Measurements from ENCODE around the gene COL1A2.

COL1A2 gene

DNA sequence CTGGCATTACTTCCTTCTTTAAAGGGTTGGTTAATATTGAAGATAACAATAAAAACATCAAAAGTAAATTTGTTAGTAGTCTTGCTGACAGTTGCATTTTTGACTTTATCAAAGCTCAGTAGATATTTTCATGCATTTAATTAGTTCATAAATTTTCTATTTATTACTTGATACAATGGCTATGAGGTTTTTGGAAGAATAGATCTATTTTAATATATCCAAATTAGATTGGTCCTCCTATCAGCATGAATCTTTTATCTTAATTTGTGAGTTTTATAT, 16.4 kb downstream of the COL1A2 start:
- no peak for DNase-seq

DNA sequence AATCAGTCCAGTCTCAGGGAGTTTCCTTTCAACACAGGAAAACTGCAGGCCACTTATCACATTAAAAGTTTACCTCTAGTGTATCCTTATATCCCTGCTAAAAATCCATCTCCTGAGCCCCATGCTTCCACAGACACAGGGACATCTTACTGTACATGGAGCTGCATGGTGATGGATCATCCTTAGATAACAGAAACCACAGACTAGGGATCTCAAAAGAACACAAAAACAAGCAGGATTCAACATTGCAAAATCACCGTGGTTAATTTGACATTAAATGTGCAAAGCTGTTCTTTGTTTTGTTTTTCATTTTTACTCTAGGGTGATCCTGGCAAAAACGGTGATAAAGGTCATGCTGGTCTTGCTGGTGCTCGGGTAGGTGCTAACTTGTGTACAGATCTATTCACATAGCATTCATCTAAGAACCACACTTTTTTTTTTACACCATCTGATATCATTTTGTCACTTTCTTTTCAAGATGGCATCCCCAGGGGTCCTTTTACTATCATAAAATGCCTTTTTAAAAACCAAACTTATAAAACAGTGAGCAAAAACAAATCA, 18.1 kb downstream of the COL1A2 start:
- DNase-seq = no peak

DNA sequence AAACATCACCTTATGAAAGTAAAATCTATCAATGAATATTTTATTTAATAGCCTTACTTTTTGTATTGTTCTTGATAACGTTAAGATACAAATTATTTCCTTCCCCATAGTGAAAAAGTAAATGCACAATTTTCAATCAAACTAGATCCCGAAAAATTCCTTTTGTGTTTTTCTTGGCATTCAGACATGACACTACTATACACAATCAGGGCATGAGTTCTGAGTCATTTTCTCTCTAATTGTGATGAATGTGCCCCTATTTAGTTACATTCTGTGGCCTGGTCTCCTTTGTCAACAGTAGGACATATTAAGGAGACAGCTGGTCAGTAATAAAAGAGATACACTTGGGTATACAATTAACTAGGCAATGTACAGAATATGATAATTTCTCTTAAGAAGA, 19.8 kb downstream of the COL1A2 start:
- no peak for DNase-seq

DNA sequence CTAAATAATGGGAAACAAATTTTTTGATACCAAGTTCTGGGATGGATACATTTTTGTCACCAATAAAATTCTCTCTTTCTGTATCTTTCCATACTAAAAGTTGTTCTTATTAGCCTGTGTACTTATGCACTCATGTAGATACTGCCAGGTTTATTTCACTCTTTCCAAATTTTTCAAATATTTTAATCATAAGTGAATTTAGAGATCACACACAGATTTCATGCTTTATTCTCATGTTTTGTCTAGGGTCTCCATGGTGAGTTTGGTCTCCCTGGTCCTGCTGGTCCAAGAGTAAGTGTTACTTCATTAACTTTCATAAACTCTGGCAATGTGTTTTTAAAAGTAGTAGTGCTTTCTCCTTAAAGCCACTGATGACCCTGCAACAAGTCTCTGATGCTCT, 20.3 kb downstream of the COL1A2 start:
- no peak for DNase-seq

DNA sequence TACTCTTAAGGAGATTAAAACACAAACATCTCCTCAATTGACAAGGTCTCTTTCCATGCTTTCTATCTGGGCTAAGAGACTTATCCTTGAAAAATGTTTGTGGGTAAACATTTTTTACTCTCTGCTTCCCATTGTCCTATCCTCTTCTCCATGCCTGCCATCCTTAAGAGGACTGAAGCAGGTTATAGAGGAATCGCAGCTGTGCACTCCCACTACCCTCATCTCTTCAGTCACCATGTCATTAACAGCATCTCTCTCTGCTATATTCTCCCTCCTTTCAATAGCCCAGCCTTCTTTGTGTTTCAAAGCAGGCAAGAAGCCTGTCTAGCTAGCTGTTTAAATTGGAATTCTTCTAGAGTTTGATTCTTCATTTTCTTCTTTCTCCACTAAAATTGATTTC, 22.6 kb downstream of the COL1A2 start:
- no peak for DNase-seq

DNA sequence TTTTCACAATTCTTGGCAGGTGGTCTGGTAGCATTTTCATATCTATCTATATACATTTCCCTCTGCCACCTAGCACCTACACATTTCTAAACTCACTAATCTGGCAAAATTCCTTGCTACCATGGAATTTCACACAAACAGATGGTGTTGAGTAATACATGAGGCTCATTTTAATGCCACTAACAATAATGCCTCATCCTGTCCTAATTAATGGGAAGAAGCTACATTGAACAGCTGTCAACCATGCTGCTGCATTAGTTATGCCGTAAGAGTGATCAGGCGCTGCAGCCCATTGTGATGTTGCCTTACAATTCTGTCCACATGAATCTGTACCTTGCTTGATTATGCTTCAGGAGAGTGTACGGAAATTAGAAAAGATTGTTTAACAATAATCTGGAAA, 23.2 kb downstream of the COL1A2 start:
- DNase-seq = no peak

DNA sequence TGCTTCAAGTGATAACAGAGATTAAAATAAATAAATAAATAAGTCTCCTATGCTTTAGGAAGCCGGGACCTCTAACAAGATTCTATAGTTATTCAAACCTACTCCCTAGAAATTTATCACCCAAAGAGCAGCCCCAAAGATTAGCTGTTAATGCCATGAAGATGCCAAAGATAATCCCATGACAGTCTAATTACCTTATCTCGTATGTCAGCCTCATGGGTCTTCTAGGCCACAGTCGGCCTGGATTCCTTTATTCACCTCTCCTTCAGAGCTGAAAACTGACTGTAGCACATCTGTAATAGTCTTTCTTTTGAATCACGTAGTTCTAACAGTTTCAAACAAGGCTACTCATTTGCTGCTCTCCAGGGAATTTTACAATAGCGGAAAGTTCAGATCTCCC, 24.2 kb downstream of the COL1A2 start:
- no peak for DNase-seq

DNA sequence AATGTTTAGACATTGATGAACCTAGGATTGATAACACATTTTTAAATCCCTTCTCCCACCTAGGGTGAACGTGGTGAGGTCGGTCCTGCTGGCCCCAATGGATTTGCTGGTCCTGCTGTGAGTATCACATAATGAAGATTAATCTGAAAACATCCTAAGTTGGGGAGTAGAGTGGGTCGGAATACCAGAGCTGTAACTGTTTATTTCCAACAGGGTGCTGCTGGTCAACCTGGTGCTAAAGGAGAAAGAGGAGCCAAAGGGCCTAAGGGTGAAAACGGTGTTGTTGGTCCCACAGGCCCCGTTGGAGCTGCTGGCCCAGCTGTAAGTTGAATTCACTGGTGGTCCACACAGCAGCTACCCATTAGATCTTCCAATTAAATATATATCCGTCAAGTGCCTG, 25.6 kb downstream of the COL1A2 start:
- no peak for DNase-seq

DNA sequence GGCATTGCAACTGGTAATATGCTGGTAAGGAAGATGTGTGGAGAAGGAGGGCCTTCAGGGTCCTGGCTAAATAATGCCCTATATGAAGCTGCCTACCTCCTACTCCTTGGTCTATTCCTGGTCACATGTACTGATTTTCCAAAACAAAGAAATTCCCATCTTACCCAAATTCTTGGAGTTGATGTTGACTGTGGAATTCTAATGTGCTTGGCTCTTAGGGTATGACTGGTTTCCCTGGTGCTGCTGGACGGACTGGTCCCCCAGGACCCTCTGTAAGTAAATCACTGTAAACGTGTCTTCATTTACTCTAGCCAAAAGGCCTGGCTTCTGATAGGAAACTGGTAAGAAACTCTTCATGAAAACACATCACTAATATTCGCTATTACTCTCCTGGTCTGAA, 27.0 kb downstream of the COL1A2 start:
- no peak for DNase-seq

DNA sequence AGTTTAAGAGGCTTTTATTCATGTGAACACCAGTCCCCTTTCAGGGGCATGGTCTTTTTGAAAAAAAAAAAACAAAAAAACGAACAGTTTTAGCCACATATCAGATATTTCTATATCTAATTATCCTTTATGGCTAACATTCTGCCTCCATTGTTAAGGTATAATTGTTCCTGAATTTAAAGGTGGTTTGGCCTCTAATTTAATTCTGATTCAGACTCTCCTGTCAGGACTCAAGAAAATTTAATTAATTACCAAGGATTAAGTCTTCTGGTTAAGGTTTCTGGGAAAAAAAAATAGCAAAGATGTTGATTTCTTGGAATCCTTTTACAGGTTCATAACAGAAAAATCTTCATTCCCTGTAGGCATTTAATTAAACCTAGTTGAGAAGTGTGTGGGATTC, 27.4 kb downstream of the COL1A2 start:
- DNase-seq = no peak

DNA sequence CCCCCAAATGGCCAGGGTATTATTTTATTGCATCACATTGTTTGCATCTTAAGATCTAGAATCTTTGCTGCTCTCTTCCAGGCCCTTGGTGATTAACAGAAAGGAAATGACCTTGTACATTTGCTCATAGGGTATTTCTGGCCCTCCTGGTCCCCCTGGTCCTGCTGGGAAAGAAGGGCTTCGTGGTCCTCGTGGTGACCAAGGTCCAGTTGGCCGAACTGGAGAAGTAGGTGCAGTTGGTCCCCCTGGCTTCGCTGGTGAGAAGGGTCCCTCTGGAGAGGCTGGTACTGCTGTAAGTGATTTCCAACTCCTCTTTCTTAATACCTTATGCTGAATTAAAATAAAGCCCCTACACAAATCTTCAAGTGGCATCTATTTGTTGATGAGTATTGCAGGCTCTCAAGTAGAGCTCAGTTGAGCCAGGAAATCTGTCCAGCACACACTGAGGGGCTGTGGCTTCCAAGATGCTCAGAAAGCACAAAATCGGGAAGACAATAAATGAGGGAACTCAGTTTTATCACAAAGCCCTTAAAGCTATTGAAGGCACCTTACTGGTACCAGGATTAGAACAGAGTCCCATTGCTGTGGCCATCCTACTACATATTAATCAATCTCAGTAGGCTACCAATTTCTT, 28.2 kb downstream of the COL1A2 start:
- DNase-seq = no peak

DNA sequence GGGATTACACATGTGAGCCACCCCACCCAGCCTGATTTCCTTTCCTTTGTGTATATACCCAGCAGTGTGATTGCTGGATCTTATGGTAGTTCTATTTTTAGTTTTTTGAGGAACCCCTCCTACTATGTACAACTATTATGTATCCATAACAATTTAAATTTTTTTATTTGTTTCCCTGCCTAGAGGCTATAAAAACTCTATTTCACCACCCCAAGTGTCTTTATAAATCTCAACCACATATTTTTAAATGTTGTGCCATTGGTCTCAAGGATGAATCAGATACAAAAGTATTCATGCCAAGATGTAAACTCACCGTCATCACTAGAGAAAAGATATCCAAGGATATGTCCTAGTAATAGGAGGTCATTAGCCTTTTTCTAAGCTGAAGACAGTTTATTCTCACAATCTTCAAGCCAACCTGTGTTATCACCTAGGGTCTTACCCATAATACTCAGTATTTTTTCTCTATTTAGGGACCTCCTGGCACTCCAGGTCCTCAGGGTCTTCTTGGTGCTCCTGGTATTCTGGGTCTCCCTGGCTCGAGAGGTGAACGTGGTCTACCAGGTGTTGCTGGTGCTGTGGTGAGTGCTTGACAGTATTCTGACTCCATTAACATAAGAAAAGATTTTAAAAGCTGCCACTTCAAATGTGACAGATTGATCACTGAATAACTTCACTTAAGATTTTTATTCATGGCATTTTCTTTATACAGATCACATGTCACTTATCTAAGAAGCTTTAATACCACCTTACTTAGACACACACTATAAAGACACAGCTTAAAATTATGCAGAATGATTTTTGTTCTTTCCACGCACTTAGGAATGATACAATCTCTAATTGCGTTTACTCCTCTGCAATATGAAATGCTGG, 29.4 kb downstream of the COL1A2 start:
- no peak for DNase-seq

DNA sequence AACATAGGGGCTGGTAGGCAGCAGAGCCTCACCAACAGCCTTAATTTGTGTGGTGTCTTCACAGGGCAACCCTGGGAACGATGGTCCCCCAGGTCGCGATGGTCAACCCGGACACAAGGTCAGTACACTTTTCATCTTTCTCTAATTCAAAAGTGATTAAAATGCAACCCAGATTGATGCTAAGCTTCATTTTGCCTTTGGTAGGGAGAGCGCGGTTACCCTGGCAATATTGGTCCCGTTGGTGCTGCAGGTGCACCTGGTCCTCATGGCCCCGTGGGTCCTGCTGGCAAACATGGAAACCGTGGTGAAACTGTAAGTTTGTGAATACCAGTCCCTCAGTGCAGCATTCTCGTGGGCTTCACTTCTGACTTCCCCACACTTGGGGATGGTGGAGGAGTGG, 30.9 kb downstream of the COL1A2 start:
- no peak for DNase-seq

DNA sequence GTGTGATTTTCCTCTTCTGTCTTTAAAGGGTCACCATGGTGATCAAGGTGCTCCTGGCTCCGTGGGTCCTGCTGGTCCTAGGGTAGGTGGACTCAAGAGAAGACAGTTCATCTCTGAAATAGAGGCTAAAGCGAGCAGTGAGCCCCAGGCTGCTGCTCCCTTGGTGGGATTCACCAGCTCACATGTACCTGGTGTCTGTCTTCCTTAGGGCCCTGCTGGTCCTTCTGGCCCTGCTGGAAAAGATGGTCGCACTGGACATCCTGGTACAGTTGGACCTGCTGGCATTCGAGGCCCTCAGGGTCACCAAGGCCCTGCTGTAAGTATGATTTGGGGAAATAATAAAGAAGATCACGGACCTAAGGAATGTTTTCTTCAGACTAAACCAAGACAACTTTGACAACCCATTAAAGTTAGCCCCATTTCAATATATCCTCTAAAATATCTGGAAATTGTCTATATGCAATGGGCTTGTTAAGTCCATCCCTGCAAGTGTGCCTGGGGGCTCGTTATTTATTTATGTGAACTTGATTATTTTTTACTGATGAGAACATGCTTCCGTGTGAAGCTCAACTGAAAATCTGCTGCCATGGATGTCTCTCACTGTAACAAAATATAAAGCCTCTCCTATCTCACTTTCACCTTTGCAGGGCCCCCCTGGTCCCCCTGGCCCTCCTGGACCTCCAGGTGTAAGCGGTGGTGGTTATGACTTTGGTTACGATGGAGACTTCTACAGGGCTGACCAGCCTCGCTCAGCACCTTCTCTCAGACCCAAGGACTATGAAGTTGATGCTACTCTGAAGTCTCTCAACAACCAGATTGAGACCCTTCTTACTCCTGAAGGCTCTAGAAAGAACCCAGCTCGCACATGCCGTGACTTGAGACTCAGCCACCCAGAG, 32.5 kb downstream of the COL1A2 start:
- DNase-seq = no peak

DNA sequence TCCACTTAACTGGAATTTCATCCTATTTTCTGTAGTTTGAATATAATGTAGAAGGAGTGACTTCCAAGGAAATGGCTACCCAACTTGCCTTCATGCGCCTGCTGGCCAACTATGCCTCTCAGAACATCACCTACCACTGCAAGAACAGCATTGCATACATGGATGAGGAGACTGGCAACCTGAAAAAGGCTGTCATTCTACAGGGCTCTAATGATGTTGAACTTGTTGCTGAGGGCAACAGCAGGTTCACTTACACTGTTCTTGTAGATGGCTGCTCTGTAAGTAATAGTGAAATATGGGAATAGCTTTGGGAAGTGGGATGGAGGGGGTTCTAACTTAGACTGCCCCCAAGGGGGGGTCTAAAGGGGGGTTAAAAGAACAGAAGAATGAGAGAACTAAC, 34.5 kb downstream of the COL1A2 start:
- no peak for DNase-seq

DNA sequence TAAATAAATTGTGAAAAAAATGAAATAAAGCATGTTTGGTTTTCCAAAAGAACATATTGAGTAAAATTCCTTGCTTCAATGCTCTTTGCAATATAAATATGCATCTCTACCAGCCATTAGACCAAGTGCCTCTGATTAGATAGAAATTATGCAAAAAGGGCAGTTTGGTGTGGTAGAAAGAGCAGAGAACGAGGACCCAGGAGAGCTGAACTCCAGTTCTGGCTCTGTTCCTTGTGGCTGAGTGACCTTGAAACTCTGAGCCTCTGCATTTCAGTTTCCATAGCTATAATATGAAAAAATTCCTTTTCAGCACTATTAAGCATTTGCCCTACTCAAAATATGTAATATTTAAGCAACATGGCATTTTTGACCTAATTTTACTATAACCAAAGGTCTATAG, 36.5 kb downstream of the COL1A2 start:
- no peak for DNase-seq

DNA sequence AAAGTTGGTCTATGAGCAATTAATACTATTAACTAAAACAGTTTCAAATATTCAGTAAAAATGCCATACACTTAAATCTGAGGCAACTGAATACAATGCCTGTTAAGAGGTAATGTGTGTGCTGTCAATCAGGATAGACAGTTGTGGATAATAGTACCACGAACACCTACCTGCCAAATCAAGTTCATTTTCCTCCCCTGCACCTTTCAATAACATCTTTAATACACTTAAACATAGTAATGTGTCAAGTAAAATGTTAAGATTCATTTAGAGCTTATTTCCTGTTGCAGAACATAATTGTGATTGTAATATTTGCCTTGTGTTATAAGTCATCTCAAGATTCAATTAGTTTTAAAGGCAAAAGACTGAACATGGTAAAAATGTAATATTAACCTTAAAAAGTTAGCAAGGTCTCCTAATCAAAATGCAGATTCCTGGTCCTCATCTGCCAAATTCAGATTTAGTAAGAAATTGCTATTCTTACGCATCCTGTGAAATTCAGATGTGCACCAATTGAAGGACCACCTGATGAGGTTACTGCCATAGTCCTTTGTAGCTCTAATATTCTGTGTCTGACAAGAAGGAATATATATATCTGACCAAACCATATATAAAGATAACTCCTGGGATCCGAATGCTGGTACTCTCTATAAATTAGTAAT, 37.1 kb downstream of the COL1A2 start:
- DNase-seq = no peak

DNA sequence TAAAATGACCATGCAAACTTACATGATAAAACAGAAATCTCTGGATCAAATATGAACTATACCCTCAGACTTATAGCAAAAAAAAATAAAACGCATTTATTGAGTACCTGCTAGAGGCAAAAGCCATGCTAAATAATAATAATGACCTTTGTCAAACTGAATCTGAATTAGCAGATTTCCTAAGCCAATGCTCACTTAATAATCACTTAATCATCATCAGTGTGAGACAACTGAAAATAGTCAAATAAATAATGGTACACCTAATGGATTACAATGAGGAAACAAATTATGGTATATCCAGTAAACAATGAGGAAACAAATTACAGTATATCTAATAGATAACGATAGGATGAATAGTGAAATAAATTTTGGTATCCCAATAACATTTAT, 37.6 kb downstream of the COL1A2 start:
- no peak for DNase-seq

DNA sequence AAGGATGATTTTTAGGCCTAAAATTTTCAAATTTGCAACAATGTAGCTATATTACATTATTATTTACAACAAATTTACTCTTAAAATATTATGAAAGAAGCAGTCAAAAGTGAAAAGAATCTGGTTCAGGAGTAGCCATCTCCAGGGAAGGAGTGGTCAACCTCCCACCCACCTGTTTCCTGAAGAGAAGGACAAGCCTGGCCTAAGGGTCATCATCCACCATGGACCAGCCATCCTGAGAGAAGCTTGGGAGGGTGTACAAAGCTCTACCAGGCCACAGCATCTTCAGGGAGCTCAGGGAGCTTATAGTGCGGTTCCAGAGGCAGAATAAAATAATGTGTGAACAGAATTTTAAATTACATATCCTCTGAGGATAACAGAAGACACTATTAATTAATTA, 38.1 kb downstream of the COL1A2 start:
- DNase-seq = no peak

DNA sequence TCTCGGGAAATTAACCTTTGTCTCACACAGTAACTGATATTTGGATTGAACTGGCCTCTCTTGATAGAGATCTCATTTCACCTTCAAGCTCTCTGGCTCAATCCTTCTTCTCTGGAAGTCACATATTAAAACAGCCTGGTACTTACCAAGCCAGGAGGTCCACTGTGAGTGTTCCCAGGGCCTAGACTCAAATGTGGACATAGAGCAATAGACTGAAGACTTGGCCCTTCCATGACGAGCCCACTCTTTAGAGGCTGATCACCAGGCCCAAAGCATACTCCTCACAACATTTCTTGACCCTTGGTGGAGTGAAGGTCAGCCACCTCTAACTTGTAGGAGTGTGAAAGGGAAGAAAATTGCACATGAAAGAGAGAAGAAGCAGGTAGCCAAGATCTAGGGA, 38.5 kb downstream of the COL1A2 start:
- no peak for DNase-seq

DNA sequence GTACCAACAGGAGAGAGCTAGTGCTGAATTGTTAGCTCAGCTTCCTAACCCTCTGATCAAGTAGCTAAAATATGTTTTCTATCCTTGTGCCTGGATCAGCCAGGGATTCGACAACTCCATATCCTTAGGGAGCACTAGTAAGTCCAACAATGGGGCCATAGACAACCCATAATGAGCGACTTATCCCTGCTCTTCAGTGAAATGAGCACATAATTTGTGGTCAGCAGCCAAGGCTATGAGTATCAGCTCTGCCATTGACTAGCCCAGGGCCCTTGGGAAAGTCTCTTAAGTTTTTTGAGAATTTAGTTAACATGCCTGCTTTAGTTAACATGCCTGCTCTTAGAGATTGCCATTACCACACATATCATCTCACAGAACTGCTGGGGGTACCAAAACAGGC, 39.3 kb downstream of the COL1A2 start:
- DNase-seq = no peak

DNA sequence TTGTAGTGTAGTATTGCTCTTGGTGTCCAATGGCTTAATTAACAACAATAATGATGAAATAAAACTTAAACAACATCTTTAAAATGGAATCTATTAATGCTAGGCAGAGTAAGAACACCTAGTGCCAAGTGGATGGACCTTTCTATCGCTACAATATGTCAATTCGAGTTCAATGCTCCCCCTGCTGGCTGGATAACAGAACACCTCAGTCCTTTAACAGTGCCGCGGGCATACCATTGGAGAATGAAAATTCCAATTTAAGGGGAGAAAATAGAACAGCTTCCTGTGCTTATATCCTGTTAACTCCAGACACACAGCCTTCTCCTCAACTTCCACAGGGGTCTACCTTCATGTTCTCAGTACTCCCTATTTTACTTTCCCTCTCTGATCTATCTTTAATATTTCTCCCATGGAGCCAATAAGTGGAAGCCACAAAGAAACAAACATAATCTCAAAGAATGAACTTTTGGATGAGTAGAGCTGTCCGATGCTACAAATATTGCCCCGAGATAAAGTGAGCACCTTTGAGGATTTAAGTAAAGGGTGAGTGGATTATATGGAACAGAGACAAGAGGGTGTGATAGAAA, 41.4 kb downstream of the COL1A2 start:
- DNase-seq = peak; percentile 64

DNA sequence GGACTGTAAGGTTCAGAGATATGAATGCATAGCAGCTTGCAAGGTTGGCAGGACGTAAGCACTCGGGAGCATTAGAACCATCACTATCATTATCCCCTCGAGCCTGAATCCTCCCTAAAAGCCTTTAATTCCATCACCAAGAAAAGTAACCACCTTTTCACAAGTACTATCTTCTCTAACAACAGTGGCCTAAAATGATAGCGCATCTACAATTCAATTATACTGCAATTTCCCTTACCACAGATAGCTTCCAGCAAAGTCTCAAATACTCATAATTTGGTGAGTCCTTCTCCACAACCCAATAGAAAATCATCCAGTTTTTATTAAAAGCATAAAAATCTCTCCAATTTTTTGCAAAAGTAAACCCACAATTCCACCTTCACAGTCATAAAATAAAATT, 42.0 kb downstream of the COL1A2 start:
- DNase-seq = no peak
